Lower leg skin (tissue), 4 donors: Measurements from ENCODE around the gene RPS3. TPM values are rescaled to one million over a fixed set of nuclear protein-coding genes. Genes with fewer than 3 reads are reported as not detected.

Source experiments
- DNase-seq, 2 donors: peaks; one replicate each; pipeline ENCODE4 v3.0.0-alpha.2; 2019; ENCODE audit warnings: low spot score in 2 of 2
- H3K4me3 ChIP-seq: fragments of 200-600 bp; sonication (generic); 2 replicates; pipeline ENCODE4 v1.5.1; 2017; ENCODE audit warnings: mild to moderate bottlenecking, low read depth; ENCODE audit not compliant: poor library complexity, severe bottlenecking
- CTCF ChIP-seq, 3 donors: fragments of 450-650 bp; IDR thresholded peaks; one replicate each; pipeline ENCODE4 v1.5.1; 2016; ENCODE audit warnings: antibody characterized with exemption in 3 of 3, mild to moderate bottlenecking in 3 of 3, moderate library complexity in 2 of 3
- POLR2A ChIP-seq, 2 donors: fragments of 450-650 bp; IDR thresholded peaks; one replicate each; pipeline ENCODE4 v1.6.1; 2016 to 2017; ENCODE audit warnings: antibody characterized with exemption in 2 of 2, mild to moderate bottlenecking in 1 of 2, moderate library complexity in 1 of 2
- WGBS, 2 donors: methylation state at CpG; one replicate each; pipeline ENCODE4 v1.1.5; 2018; 5-methylcytosine and 5-hydroxymethylcytosine counted together
- intact Hi-C: fragments of 100-400 bp; cut with DNase I; formaldehyde crosslinking; loops from one replicate; pipeline ENCODE4 v1.15.0; 2023; ENCODE audit warnings: low total_unique reads
- total RNA-seq, 4 donors: library from RNA; depleted of rRNA; stranded (reverse); fragments of >200 nt; gene quantifications; one replicate each; pipeline ENCODE4 v1.1.0, GENCODE V29; 2016

RPS3 gene
- total RNA-seq, 4 donors from 2014 or later = 1,197 to 2,282 (median 2,051) TPM

- TF ChIP-seq POLR2A (IDR thresholded peaks at IDR 0.05) (no peak), CTCF (IDR thresholded peaks at IDR 0.05) (no peak)
- DNase-seq = no peak
Observed at GRCh38 chr11:75439026-75439425, 39.7 kb downstream of the RPS3 start.

GRCh38 chr11:75439495-75440120 lies 40.3 kb downstream of the RPS3 start:
- TF ChIP-seq CTCF (IDR thresholded peaks at IDR 0.05) (no peak), POLR2A (IDR thresholded peaks at IDR 0.05) (no peak)
- 78 to 87% methylated on average over 13 of the region's 13 CpGs for WGBS, 2 donors
- no peak overlapping the region for H3K4me3 ChIP-seq
- intact Hi-C loops = no loop called here
- no peak for DNase-seq

More at GRCh38 chr11:75439026-75439425, 39.7 kb downstream of the RPS3 start:
- 78% methylated on average over 14 of the region's 14 CpGs for WGBS, 2 donors
- intact Hi-C loops = no loop called here
- no peak overlapping the region for H3K4me3 ChIP-seq

GRCh38 chr11:75440960-75441803 lies 41.9 kb downstream of the RPS3 start:
- DNase-seq = no peak
- WGBS, 2 donors = 56 to 71% methylated on average over 22 to 26 of the region's 27 CpGs
- intact Hi-C loops = no loop called here
- no peak for TF ChIP-seq POLR2A (IDR thresholded peaks at IDR 0.05)
- TF ChIP-seq CTCF (IDR thresholded peaks at IDR 0.05) = no peak
- H3K4me3 ChIP-seq = no peak overlapping the region

GRCh38 chr11:75441804-75442132 lies 42.5 kb downstream of the RPS3 start:
- TF ChIP-seq CTCF (IDR thresholded peaks at IDR 0.05) = no peak
- TF ChIP-seq POLR2A (IDR thresholded peaks at IDR 0.05) = no peak
- intact Hi-C loops = no loop called here
- whole genome bisulfite sequencing, 2 donors = 45 to 50% methylated on average over 7 of the region's 7 CpGs
- no peak for DNase-seq
- H3K4me3 ChIP-seq = no peak overlapping the region

- WGBS, 2 donors = 74 to 78% methylated on average over 14 to 15 of the region's 15 CpGs
- intact Hi-C loops = no loop called here
- TF ChIP-seq POLR2A (IDR thresholded peaks at IDR 0.05) (no peak), CTCF (IDR thresholded peaks at IDR 0.05) (no peak)
- DNase-seq = no peak
- no peak overlapping the region for H3K4me3 ChIP-seq
Observed at GRCh38 chr11:75442161-75442885, 43.0 kb downstream of the RPS3 start.
